Hematopoietic multipotent progenitor cell treated with erythropoietin and hydrocortisone succinate and interleukin-3 and kit ligand, for 6 days (in vitro differentiated cells): Measurements from ENCODE around the gene NEAT1.

ENCODE experiments used
- DNase-seq: peaks from one replicate; pipeline ENCODE4 v3.0.0-alpha.2; 2015

Gene NEAT1

GRCh38 chr11:65390099-65390941 is 32.3 kb upstream of the NEAT1 start:
- DNase-seq = no peak

GRCh38 chr11:65390996-65391395 is 31.6 kb upstream of the NEAT1 start:
- no peak for DNase-seq

- no peak for DNase-seq
These were observed 30.3 kb upstream of the NEAT1 start for GRCh38 chr11:65392186-65392829.

GRCh38 chr11:65392899-65393298 is 29.7 kb upstream of the NEAT1 start:
- DNase-seq = no peak

GRCh38 chr11:65393513-65394079 is 29.0 kb upstream of the NEAT1 start:
- DNase-seq = no peak

- no peak for DNase-seq
These were observed 28.5 kb upstream of the NEAT1 start for GRCh38 chr11:65394125-65394536.

- DNase-seq = no peak
These were observed 26.6 kb upstream of the NEAT1 start for GRCh38 chr11:65395961-65396530.

- no peak for DNase-seq
These were observed 25.5 kb upstream of the NEAT1 start for GRCh38 chr11:65396769-65397745.

- no peak for DNase-seq
These were observed 24.2 kb upstream of the NEAT1 start for GRCh38 chr11:65398362-65398910.

- DNase-seq = no peak
These were observed 23.3 kb upstream of the NEAT1 start for GRCh38 chr11:65399249-65399648.

- no peak for DNase-seq
These were observed 22.8 kb upstream of the NEAT1 start for GRCh38 chr11:65399845-65400244.

- no peak for DNase-seq
These were observed 22.1 kb upstream of the NEAT1 start for GRCh38 chr11:65400307-65401072.

- no peak for DNase-seq
These were observed 21.4 kb upstream of the NEAT1 start for GRCh38 chr11:65401073-65401802.

GRCh38 chr11:65401803-65402248 is 20.8 kb upstream of the NEAT1 start:
- no peak for DNase-seq

GRCh38 chr11:65402790-65403189 is 19.8 kb upstream of the NEAT1 start:
- no peak for DNase-seq

GRCh38 chr11:65403607-65404121 is 18.9 kb upstream of the NEAT1 start:
- DNase-seq = peak; percentile 86

- no peak for DNase-seq
These were observed 18.4 kb upstream of the NEAT1 start for GRCh38 chr11:65404210-65404609.

GRCh38 chr11:65404638-65405339 is 17.8 kb upstream of the NEAT1 start:
- DNase-seq = no peak

- no peak for DNase-seq
These were observed 11.5 kb upstream of the NEAT1 start for GRCh38 chr11:65410936-65411680.
